HepG2 (cell line): ENCODE results near the gene IL1RAPL1. TPM values are rescaled to one million over a fixed set of nuclear protein-coding genes. Genes with fewer than 3 reads are reported as not detected.

Experiments used
- ATAC-seq: fragments of 200-7000 bp; cut with Tn5 transposase; 3 replicates; pipeline ENCODE4 v1.9.1; 2020; ENCODE audit warnings: mild to moderate bottlenecking, moderate library complexity
- BruUV-seq: library from RNA; stranded (reverse); fragments of 400-500 nt; replicated peaks from 2 replicates; lab custom pipeline; 2021; lab: Mats Ljungman, UMichigan
- CTCF ChIA-PET: fragments of 300-600 bp; formaldehyde crosslinking; extraction: SDS; loops from one replicate; lab custom pipeline; 2021; ENCODE audit warnings: low total read pairs, inconsistent platforms, low intra/inter-chr PET ratio; lab: Yijun Ruan, JAX
- POLR2A ChIA-PET: fragments of 350-600 bp; sonication (Branson Sonifier 250); formaldehyde crosslinking; loops from one replicate; lab custom pipeline; 2020; ENCODE audit warnings: antibody characterized with exemption, inconsistent platforms; lab: Yijun Ruan, JAX
- DNase-seq: peaks from one replicate; pipeline ENCODE4 v3.0.0-alpha.2; 2015; ENCODE audit warnings: low spot score
- FAIRE-seq: peaks from 3 replicates; lab custom pipeline; 2011; peaks lifted over from hg19 to GRCh38; lab: Jason Lieb, UNC
- H2AFZ ChIP-seq: one replicate; pipeline ENCODE4 v1.6.1; 2011; ENCODE audit warnings: low read length, inconsistent platforms
- H3K27ac ChIP-seq: fragments of 300-600 bp; 3 replicates; pipeline ENCODE4 v1.8.0; 2011; ENCODE audit warnings: mixed run types, mild to moderate bottlenecking, mixed read lengths, low read length, inconsistent platforms; ENCODE audit not compliant: insufficient read depth; ENCODE audit errors: extremely low read length
- H3K27me3 ChIP-seq, 2 experiments: fragments of 200-600 bp in 1 of 2; 2 replicates in 1 of 2; 3 replicates in 1 of 2; pipeline versions ENCODE4 v1.6.0 to v1.8.0; 2011; ENCODE audit warnings: low read length in 2 of 2, mild to moderate bottlenecking in 2 of 2, moderate library complexity in 2 of 2, inconsistent platforms in 1 of 2; ENCODE audit not compliant: insufficient read depth in 2 of 2, control insufficient read depth in 1 of 2
- H3K36me3 ChIP-seq, 2 experiments: fragments of 200-600 bp in 1 of 2; replicated peaks in 1 of 2; 2 replicates in 1 of 2; 3 replicates in 1 of 2; pipeline versions ENCODE4 v1.5.1 to v1.8.0; 2011; ENCODE audit warnings: low read length in 2 of 2, inconsistent platforms in 1 of 2; ENCODE audit not compliant: insufficient read depth in 2 of 2, control insufficient read depth in 1 of 2
- H3K4me1 ChIP-seq: 2 replicates; pipeline ENCODE4 v1.5.1; 2012; ENCODE audit warnings: low read length, inconsistent platforms; ENCODE audit not compliant: insufficient read depth
- H3K4me2 ChIP-seq: 2 replicates; pipeline ENCODE4 v1.6.0; 2011; ENCODE audit warnings: low read depth, low read length, inconsistent platforms
- H3K4me3 ChIP-seq, 3 experiments: fragments of 200-600 bp in 1 of 3; sonication (generic), shearing (Covaris generic) in 1 of 3; replicated peaks in 1 of 3; 2 replicates each; pipeline ENCODE4 v1.5.1; 2011 to 2016; ENCODE audit warnings: low read length in 3 of 3, inconsistent platforms in 2 of 3, low read depth in 2 of 3, mild to moderate bottlenecking in 2 of 3, control low read depth in 1 of 3, mixed read lengths in 1 of 3; ENCODE audit not compliant: insufficient read depth in 1 of 3
- H3K79me2 ChIP-seq: one replicate; pipeline ENCODE4 v1.6.1; 2011; ENCODE audit warnings: low read length, inconsistent platforms; ENCODE audit not compliant: insufficient read depth
- H3K9ac ChIP-seq: 2 replicates; pipeline ENCODE4 v1.6.0; 2011; ENCODE audit warnings: mild to moderate bottlenecking, low read depth, low read length, inconsistent platforms; ENCODE audit not compliant: insufficient read depth
- H3K9me3 ChIP-seq: 2 replicates; pipeline ENCODE4 v1.5.1; 2012; ENCODE audit warnings: mild to moderate bottlenecking, low read length
- H4K20me1 ChIP-seq: 2 replicates; pipeline ENCODE4 v1.6.0; 2011; ENCODE audit warnings: inconsistent platforms, mild to moderate bottlenecking, low read length, moderate library complexity; ENCODE audit not compliant: insufficient read depth
- BATF2 ChIP-seq: sonication (generic); formaldehyde crosslinking; IDR thresholded peaks from 2 replicates; pipeline ENCODE4 v1.8.0; 2022; ENCODE audit warnings: mild to moderate bottlenecking, missing genetic modification reagents, moderate library complexity
- MATR3 ChIP-seq: sonication (generic); formaldehyde crosslinking; IDR thresholded peaks from 2 replicates; pipeline ENCODE4 v1.4.0; 2020; ENCODE audit warnings: missing genetic modification reagents
- NCOA5 ChIP-seq: sonication (generic); formaldehyde crosslinking; IDR thresholded peaks from 2 replicates; pipeline ENCODE4 v1.4.0; 2020; ENCODE audit warnings: missing genetic modification reagents
- POLR2AphosphoS5 ChIP-seq: IDR thresholded peaks from 2 replicates; pipeline ENCODE4 v1.6.1; 2012; ENCODE audit warnings: low read depth, low read length
- RCOR2 ChIP-seq: IDR thresholded peaks from 2 replicates; pipeline ENCODE4 v1.6.1; 2016; ENCODE audit warnings: missing biosample characterization, missing genetic modification reagents
- TMF1 ChIP-seq: sonication (generic); formaldehyde crosslinking; IDR thresholded peaks from 2 replicates; pipeline ENCODE4 v1.8.1; 2022; ENCODE audit warnings: low read depth, missing genetic modification reagents
- ZNF354B ChIP-seq: sonication (generic); formaldehyde crosslinking; IDR thresholded peaks from 2 replicates; pipeline ENCODE4 v1.8.0; 2022; ENCODE audit warnings: mild to moderate bottlenecking, missing genetic modification reagents
- ZNF510 ChIP-seq: sonication (generic); formaldehyde crosslinking; IDR thresholded peaks from 2 replicates; pipeline ENCODE4 v1.4.0; 2020; ENCODE audit warnings: low read depth, mild to moderate bottlenecking, missing genetic modification reagents
- WGBS: methylation state at CpG from one replicate; pipeline ENCODE4 v1.1.6; 2017; ENCODE audit warnings: low lambda C conversion rate; 5-methylcytosine and 5-hydroxymethylcytosine counted together
- in situ Hi-C: cut with HindIII; loops from 2 replicates; pipeline ENCODE4 v1.10.0; 2017; ENCODE audit warnings: low pct_unique_long_range_greater_than_20kb; ENCODE audit not compliant: extremely low pct_ligation_motif_present
- intact Hi-C: fragments of 100-400 bp; cut with micrococcal nuclease; formaldehyde crosslinking; loops from one replicate; pipeline ENCODE4 v1.10.0; 2022; ENCODE audit not compliant: unreplicated experiment
- polyA plus RNA-seq, 8 experiments: library from polyadenylated mRNA; depleted of rRNA in 3 of 8; stranded (reverse) in 7 of 8; unstranded in 1 of 8; fragments of >200 nt; fragmentation: Illumina TruSeq in 4 of 8; extraction: Trizol in 4 of 8; gene quantifications; 2 replicates each; pipeline versions ENCODE4 v1.2.1 to v1.2.3, GENCODE V29; 2011 to 2016; ENCODE audit warnings: low read depth in 4 of 8, missing spikeins in 1 of 8, mixed read lengths in 1 of 8; ENCODE audit not compliant: insufficient read depth in 1 of 8
- total RNA-seq, 5 experiments: library from RNA; depleted of rRNA; stranded (reverse); fragments of >200 nt; fragmentation: Illumina TruSeq; extraction: Trizol; gene quantifications; 2 replicates each; pipeline ENCODE4 v1.2.3, GENCODE V29; 2016; ENCODE audit warnings: low read depth in 1 of 5
- TF ChIP-seq, protein P1 (sequence below): sonication (generic); formaldehyde crosslinking; conservative IDR thresholded peaks from 2 replicates; pipeline ENCODE4 v1.4.0; 2020; ENCODE audit warnings: missing genetic modification reagents
- TF ChIP-seq, protein P2 (sequence below): fragments of 450-650 bp; IDR thresholded peaks from 2 replicates; pipeline ENCODE4 v1.6.1; 2017; ENCODE audit warnings: mild to moderate bottlenecking

IL1RAPL1 gene
- total and polyA plus RNA-seq, 2 of the 13 experiments (the other 11 are each of a cell fraction or from before 2014, with no cell fraction given) = 0.04 TPM; not detected in 1

DNA sequence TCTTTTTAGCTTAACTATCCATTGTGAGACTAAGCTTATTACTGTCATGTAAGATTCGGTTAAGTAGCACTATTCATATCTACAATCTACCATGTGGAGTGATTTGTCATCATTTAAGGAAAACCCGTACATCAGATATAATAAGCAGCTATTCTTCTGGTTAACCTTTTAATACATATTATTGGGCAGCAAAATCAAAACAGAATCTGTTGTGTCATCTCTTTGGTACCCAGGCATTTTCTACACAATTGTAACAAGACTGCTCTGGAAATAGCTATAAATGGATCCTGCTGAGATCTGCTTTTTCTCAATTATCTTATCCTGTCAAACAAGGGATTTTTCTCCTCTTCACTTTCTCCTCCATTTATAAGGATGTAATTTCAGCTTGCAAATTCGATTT, 1106.7 kb downstream of the IL1RAPL1 start (continued):
- no peak for TF ChIP-seq BATF2
- no peak for TF ChIP-seq ZNF510 (CRISPR knock-in tag)
- no peak for TF ChIP-seq ZNF354B (CRISPR knock-in tag)
- TF ChIP-seq, all 625 proteins: peak for 0

GRCh38 chrX:29699239-29699638, 1112.0 kb downstream of the IL1RAPL1 start:
- ATAC-seq (no peak), DNase-seq (no peak)
- Histone ChIP-seq H4K20me1 (no peaks in the 10 kb centered on the region), H3K36me3 (no peaks in the 10 kb centered on the region), H3K4me3 (no peak overlapping the region), H3K79me2 (no peaks in the 10 kb centered on the region), H2AFZ (no peak overlapping the region), H3K4me1 (no peaks in the 10 kb centered on the region), H3K9ac (no peak overlapping the region), H3K4me2 (no peak overlapping the region), H3K27me3 (no peaks in the 10 kb centered on the region)
- intact Hi-C loops = no loop called here
- CTCF ChIA-PET = no interaction called here
- WGBS = 5% methylated on average over 1 of the region's 1 CpG
- BruUV-seq = no TSS peak
- POLR2A ChIA-PET = no interaction called here
- TF ChIP-seq TMF1 (CRISPR knock-in tag) = no peak
- no peak for TF ChIP-seq NCOA5 (CRISPR knock-in tag)
- TF ChIP-seq, protein P1, sequence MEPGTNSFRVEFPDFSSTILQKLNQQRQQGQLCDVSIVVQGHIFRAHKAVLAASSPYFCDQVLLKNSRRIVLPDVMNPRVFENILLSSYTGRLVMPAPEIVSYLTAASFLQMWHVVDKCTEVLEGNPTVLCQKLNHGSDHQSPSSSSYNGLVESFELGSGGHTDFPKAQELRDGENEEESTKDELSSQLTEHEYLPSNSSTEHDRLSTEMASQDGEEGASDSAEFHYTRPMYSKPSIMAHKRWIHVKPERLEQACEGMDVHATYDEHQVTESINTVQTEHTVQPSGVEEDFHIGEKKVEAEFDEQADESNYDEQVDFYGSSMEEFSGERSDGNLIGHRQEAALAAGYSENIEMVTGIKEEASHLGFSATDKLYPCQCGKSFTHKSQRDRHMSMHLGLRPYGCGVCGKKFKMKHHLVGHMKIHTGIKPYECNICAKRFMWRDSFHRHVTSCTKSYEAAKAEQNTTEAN = no peak
- no peak for TF ChIP-seq MATR3
- TF ChIP-seq POLR2AphosphoS5 = no peak
- no peak for TF ChIP-seq RCOR2 (CRISPR knock-in tag)
- TF ChIP-seq, protein P2, sequence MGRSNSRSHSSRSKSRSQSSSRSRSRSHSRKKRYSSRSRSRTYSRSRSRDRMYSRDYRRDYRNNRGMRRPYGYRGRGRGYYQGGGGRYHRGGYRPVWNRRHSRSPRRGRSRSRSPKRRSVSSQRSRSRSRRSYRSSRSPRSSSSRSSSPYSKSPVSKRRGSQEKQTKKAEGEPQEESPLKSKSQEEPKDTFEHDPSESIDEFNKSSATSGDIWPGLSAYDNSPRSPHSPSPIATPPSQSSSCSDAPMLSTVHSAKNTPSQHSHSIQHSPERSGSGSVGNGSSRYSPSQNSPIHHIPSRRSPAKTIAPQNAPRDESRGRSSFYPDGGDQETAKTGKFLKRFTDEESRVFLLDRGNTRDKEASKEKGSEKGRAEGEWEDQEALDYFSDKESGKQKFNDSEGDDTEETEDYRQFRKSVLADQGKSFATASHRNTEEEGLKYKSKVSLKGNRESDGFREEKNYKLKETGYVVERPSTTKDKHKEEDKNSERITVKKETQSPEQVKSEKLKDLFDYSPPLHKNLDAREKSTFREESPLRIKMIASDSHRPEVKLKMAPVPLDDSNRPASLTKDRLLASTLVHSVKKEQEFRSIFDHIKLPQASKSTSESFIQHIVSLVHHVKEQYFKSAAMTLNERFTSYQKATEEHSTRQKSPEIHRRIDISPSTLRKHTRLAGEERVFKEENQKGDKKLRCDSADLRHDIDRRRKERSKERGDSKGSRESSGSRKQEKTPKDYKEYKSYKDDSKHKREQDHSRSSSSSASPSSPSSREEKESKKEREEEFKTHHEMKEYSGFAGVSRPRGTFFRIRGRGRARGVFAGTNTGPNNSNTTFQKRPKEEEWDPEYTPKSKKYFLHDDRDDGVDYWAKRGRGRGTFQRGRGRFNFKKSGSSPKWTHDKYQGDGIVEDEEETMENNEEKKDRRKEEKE = no peak
- TF ChIP-seq, all 625 proteins: peak for 0
- in situ Hi-C loops = no loop called here
- no peak for FAIRE-seq
- Histone ChIP-seq H3K9me3 (no peaks in the 10 kb centered on the region), H3K27ac (no peak overlapping the region)
